ENCODE data around the gene RNF167.

RNF167 gene

DNA sequence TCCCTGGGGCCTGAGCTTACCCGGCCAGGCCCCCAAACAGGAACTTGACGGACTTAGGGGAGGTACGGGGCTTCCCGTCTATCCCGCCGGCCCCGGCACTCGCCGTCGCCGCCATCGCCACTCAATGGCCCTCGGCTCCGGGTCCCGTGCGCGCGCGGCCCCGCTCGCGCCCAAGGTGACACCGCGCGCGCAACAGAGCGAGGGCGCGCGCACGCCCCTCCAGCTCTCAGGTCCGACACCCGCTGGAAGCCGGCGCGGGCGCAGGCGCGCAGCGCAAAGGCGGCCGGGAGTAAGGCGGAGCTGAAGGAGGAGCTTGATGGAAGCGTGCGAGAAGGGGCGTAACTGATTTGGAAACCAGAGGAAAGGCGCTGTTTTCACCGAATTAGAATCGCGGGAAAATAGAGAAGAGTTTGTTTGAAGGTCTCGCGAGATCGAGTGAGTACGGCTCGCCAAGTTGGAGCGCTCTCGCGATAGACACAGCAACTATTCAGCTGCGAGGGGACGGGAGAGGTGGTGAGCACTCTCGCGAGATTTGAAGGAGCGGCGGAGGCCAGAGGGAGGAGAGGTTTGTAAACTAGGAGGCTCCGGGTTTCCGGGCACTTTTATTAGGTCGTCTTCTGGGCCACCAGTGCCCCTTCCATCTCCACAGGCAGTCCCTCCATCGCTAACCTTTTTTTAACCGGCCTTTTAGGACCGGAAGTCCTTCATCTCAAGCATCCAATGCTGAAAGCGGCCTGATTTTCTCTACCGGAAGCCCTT is at the start of gene RNF167, which contains the start of gene SLC25A11:
RNF167 (plus strand) TSS at position 473 of the 759 bp plus-strand sequence. CDS start 642 bp downstream, outside the sequence.
SLC25A11 (minus strand) TSS at position 251 of the 759 bp plus-strand sequence; CDS start at position 115, 136 bp downstream.
- peak; percentile 80 to 90 for DNase-seq (ENCODE audit: low read depth in 2 of 2)

DNA sequence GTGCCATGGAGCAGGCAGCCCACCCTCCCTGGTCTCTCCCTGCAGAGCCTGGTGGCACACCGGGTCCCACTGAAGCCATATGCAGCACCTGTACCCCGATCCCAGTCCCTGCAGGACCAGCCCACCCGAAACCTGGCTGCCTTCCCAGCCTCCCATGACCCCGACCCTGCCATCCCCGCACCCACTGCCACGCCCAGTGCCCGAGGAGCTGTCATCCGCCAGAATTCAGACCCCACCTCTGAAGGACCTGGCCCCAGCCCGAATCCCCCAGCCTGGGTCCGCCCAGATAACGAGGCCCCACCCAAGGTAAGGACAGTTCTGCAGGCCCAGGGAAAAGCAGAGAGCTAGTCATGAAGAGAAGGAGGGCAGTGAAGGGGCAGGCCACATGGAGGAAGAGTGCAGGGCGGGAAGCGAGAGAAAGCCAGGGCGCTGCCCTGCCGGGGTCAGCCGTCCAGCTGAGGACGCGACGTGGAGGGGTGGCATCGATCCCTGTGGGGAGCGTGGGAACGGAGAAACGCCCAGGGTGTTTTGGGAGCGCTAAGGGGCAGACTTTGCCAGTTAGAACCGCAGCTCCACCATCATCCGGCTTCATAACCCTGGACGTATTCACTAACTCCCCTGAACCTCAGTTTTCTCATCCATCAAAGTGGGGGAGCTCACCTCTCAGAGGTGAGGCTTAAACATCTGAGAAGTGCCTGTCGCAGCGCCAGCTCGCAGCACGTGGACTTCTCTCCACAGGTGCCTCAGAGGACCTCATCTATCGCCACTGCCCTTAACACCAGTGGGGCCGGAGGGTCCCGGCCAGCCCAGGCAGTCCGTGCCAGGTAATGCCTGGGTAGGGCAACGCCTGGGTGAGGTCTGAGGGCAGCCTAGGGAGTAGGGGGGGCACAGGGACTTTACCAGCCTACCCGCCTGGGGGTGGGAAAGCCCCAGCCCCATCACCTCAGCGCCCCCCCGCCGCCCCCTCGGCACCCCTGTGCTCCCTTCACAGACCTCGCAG is 48.4 kb upstream of the RNF167 start:
- DNase-seq (ENCODE audit: low read depth in 2 of 2) = no peak

DNA sequence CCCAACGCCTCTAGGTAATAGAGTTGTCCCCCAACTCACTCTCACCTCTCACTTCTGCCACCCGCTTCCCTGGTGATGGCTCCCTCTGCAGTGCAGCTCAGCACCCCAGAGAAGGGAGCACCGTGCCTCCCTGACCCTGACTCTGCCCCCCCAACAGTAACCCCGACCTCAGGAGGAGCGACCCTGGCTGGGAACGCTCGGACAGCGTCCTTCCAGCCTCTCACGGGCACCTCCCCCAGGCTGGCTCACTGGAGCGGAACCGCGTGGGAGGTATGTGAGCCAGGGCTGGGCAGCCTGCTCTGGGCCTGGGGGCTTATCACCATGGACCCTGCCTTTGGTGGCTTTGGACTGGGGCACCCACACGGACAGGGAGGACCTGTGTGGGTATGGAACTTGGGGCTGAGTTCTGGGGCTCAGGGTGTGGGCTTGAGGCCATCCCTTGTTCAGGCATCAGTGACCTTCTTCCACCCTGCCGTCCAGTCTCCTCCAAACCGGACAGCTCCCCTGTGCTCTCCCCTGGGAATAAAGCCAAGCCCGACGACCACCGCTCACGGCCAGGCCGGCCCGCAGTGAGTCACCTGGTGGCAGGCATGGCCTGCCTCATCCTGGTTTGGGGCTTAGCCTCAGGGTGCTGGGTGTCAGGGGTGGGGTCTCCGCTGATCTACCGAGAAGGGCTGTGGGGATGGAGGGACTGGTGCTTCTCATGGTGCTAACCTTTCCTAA is 47.4 kb upstream of the RNF167 start:
- DNase-seq (ENCODE audit: low read depth in 2 of 2) = no peak

DNA sequence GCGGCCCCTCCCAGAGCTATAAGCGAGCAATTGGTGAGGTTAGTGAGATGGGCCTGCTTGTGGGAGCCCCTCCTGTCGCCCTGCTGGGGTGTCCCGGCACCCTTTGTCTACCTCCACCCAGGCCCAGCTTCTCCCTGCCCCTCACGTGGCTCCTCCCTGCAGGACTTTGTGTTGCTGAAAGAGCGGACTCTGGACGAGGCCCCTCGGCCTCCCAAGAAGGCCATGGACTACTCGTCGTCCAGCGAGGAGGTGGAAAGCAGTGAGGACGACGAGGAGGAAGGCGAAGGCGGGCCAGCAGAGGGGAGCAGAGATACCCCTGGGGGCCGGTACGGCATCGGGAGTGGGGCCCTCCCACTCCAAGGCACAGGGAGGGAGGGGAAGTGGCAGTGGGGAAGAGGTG is 46.8 kb upstream of the RNF167 start:
- DNase-seq (ENCODE audit: low read depth in 2 of 2) = no peak

DNA sequence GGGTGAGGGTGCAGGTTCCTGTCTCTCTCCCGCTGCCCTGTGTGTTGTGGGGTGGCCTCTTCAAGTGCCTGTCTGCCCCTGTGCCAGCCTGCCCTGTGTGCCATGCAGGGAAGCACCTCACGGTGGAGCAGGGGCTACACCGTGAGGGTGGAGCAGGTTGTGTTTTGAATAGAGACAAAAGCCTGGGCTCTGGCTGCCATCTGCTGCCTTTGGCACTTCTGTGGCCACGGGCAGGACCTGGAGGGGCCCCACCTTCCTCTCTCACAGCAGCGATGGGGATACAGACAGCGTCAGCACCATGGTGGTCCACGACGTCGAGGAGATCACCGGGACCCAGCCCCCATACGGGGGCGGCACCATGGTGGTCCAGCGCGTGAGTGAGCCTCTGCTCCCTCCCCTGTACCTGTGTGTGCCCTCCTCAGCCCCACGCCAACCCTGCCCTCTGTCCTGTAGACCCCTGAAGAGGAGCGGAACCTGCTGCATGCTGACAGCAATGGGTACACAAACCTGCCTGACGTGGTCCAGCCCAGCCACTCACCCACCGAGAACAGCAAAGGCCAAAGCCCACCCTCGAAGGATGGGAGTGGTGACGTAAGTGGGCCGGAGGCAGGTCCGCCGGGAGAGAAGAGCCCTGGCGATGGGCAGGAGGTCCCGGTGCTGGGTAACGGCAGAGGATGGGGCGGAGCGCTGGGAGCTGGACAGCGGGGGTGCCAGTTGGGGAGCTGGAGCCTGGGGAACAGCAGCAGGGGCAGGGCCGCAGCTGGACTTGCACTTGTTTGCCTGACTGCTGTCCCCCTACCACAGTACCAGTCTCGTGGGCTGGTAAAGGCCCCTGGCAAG is 46.1 kb upstream of the RNF167 start:
- no peak for DNase-seq (ENCODE audit: low read depth in 2 of 2)

DNA sequence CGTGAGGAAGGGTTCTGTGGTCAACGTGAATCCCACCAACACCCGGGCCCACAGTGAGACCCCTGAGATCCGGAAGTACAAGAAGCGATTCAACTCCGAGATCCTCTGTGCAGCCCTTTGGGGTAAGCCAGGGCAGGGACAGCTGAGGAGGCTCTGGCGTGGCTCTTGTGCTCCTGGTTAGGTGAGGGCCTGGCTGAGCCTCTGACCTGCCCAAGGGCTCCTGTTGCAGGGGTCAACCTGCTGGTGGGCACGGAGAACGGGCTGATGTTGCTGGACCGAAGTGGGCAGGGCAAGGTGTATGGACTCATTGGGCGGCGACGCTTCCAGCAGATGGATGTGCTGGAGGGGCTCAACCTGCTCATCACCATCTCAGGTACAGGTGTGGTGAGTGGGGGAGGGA is 44.9 kb upstream of the RNF167 start:
- DNase-seq (ENCODE audit: low read depth in 2 of 2) = no peak

DNA sequence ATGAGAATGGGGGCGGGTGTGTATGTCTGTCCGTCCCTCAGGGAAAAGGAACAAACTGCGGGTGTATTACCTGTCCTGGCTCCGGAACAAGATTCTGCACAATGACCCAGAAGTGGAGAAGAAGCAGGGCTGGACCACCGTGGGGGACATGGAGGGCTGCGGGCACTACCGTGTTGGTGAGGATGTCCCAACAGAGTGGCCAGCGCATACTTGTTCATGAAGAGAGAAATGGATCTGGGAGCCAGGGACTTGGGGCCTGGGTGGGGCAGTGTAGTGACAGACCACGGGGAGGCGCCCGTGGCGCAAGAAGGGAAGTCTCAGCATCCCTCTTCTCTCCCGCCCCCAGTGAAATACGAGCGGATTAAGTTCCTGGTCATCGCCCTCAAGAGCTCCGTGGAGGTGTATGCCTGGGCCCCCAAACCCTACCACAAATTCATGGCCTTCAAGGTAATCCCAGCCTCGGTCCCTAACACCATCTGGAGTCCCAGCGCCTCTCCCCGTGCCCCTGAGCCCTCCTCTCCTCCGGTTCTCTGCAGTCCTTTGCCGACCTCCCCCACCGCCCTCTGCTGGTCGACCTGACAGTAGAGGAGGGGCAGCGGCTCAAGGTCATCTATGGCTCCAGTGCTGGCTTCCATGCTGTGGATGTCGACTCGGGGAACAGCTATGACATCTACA is 44.3 kb upstream of the RNF167 start:
- DNase-seq (ENCODE audit: low read depth in 2 of 2) = no peak

DNA sequence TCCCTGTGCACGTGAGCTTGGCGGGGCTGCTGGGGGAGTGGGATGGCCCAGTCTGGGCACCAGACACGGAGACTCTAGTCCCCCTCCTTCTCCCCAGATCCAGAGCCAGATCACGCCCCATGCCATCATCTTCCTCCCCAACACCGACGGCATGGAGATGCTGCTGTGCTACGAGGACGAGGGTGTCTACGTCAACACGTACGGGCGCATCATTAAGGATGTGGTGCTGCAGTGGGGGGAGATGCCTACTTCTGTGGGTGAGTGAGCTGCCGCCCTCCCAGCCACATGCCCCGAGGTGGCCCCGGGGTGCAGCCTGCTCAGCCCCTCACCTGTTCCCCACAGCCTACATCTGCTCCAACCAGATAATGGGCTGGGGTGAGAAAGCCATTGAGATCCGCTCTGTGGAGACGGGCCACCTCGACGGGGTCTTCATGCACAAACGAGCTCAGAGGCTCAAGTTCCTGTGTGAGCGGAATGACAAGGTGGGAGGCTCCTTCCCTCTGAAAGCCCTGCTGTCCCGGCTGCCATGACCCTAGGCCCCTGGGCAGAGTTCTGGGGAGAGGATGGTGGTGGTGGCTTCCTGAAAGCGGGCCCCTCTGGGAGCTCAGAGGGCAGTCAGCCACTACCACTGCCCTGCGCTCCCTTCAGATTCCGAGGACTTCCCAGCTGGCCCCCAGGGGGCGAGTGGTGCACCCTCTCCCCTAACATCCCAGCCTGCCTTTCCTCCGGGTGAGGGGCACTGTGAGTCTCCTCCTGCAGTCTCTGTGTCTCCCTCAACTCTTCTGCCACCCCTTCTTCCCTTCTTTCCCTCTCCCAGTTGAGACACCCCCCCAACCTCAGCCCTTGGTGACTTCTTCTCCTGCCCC is 43.5 kb upstream of the RNF167 start:
- DNase-seq (ENCODE audit: low read depth in 2 of 2) = no peak

DNA sequence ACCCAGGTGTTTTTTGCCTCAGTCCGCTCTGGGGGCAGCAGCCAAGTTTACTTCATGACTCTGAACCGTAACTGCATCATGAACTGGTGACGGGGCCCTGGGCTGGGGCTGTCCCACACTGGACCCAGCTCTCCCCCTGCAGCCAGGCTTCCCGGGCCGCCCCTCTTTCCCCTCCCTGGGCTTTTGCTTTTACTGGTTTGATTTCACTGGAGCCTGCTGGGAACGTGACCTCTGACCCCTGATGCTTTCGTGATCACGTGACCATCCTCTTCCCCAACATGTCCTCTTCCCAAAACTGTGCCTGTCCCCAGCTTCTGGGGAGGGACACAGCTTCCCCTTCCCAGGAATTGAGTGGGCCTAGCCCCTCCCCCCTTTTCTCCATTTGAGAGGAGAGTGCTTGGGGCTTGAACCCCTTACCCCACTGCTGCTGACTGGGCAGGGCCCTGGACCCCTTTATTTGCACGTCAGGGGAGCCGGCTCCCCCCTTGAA is 42.8 kb upstream of the RNF167 start:
- DNase-seq (ENCODE audit: low read depth in 2 of 2) = no peak

DNA sequence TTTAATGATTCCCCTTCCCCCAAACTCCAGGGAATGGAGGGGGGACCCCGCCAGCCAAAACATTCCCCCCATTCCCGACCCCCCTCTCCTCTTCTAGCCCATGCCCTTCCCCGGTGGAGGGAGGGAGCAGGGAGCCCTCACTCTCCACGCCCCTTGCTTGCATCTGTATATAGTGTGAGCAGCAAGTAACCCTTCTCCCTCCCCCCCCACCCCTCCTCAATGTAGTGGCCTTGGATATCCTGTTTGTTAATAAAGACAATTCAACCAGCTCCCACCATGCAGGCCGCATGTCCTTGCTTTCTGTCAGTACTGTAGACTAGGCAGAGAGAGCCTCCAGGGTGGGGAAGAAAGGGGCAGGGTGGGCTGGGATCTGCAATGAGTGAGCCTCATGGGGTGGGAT is 42.3 kb upstream of the RNF167 start:
- no peak for DNase-seq (ENCODE audit: low read depth in 2 of 2)

DNA sequence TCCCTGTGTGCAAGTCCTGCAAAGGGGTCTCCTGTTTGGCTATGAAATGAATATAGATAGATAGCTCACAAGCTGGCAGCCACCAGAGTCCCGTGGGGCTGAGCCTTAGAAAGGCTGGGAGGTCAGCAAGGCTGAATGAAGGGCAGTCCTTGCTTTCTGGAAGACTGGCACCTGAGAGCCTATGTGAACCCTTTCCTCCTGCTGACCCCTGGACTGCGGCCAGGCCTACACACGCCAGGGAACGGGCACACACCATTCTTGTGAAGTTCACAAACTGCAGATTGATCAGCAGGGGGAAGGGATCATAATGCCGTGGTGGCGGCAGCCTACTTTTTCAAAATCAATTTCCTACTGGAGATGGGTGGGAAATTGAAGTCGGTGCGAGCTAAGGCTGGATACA is 41.7 kb upstream of the RNF167 start:
- DNase-seq (ENCODE audit: low read depth in 2 of 2) = no peak

DNA sequence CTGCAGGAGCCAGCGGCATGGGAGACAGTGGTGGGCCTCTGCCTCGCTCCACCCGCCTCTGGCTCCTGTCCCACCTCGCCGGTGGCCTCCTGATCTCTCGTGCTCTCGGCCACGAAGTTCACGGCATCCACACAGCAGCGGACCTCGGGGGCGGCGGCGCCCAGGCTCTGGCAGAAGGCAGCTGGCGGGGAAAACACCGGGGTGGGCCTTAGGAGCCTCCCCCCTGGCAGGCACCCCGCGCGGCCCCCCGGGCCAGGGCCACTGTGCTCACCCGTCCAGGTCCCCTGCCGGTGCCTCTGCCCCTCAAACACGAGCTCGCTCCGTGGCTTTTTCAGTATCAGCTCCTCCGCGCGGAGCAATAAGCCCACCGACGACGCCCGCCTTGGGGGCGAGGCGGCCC is 41.1 kb upstream of the RNF167 start:
- no peak for DNase-seq (ENCODE audit: low read depth in 2 of 2)

DNA sequence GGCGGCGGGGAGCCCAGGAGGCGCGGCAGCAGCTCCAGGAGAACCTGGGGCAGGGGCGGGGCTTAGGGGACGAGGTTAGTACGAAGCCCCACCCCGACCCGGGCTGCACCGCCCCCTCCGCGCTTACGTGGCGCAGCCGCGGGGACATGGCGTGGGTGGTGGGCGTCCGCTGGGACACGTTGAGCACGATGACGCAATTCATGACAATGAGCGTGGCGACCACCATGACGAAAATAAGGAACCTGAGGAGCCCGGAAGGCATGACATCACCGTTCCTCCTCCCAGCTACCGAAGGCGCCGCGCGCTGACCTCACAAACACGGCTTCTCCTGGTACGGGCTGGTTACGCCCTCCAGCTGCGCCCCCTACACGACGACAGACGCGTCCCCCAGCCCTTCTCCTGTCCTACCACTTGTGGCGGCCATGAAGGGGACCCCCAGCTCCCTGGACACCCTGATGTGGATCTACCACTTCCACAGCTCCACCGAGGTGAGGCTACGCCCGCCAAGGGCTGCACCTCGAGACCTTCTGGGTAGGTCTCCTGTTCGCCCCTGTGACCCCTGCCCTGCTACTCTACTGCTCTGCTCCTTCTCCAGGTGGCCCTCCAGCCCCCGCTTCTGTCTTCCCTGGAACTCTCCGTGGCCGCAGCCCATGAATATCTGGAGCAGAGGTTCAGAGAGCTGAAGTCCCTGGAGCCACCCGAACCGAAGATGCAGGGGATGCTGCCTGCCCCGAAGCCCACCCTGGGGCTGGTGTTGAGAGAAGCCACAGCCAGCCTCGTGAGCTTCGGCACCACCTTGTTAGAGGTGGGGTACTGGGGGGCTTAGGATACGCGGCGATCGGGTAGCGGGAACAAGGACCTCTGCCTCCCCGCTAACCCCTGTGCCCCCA is 40.5 kb upstream of the RNF167 start, which contains the start of gene C17orf107:
C17orf107 (plus strand) TSS at position 196 of the 890 bp plus-strand sequence; CDS start at position 423, 227 bp downstream.
- peak; percentile 77 to 96 for DNase-seq (ENCODE audit: low read depth in 2 of 2)

DNA sequence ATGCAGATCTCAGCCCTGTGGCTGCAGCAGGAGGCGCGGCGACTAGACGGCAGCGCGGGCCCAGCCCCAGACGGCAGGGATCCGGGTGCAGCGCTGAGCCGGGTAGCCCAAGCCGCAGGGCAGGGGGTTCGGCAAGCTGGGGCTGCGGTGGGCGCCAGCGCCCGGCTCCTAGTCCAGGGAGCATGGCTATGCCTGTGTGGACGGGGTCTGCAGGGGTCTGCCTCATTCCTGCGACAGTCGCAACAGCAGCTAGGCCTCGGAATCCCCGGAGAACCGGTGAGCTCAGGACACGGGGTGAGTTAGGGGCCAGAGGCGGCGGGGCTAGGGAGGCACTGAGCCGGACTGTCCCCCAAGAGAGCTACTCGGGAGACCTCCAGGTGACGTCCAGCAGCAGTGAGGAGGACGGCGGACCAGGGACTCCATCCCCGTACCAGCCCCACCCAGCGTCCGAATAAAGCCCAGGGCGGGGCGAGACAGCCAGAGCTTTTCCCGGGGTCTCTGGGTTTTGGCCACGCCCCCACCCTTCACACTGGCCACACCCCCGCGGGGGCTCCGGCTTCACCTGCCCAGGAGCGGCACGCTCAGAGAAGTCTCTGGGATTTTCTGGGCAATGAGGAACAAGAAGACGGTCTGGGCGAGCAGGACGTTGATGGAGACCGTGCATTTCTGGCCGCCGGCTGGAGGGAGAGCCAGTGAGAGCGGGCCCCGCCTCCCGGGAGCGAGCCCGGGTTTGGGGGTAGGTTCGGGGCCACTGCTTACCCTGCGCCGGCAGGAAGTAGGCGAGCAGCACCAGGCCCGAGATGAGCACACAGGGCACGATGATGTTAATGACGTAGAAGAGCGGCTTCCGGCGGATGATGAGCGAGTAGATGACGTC is 39.6 kb upstream of the RNF167 start:
- DNase-seq (ENCODE audit: low read depth in 2 of 2) = no peak

DNA sequence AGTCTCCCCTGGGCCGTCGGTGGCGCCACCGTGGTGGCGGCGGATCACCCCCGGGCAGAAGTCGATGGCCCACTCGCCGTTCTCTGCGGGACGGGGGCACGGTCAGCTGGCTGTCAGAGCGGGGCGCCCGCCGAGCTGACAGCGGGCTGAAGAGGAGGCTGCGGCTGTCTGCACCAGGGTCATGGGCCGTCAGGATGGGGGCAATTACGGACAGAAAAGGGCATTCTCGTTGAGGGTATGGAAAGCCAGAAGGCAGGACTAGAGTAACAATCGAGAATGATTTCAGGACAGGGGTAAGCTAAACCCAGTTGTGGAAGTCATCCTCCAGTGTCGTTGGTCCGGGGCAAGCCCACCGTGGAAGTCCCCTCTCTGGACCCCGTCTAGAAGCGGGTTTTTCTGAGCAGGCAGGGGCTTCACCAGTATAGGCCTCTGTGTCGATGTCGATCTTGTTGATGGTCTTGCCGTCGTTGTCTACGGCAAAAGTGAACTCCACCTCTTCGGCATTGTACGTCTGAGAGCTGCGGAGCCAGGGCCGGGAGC is 38.9 kb upstream of the RNF167 start:
- no peak for DNase-seq (ENCODE audit: low read depth in 2 of 2)

DNA sequence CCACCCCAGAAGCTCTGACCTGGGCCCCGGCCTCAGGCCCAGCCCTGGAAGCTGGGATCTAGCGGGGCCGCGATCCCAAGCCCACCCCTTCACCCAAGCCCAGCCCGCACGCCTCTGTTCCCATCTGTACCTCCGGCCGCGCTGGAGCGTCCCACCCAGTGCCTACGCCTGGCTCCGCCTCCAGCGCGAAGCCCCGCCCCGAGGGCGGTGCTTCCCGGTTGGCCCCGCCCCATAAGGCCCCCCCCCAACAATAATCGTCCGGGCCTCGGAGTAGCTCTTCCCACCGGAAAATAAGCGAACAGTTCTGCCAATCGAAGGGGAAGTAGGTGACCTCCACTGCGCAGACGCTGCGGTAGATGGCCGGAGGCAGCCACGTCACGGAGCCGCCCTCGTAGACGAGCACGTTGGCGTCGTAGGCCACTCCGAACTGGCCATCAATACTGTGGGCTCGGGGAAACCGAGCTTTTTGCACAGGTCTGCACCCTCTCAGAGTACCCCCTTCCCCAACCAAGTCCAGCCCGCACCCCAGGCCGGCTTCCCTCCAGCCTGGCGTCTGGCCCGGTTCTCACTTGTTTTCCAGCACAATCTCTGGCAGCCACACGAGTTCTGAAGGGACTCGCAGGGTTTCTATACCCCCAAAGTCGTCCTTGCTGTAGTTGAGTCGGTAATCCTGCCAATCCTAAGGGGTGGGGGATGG is 38.3 kb upstream of the RNF167 start:
- DNase-seq (ENCODE audit: low read depth in 2 of 2) = no peak

All from stimulated activated CD4-positive, alpha-beta T cell treated with anti-CD3 and anti-CD28 coated beads, Interleukin-1b, Interleukin-23, amount 100 ng/mL, for 1 hour (primary cell).